ENCODE measurements around the gene RETREG1.

- TF ChIP-seq CTCF (conservative IDR thresholded peaks at IDR 0.05; ENCODE audit: low read length) (no peak), EZH2phosphoT487 (IDR thresholded peaks at IDR 0.05; ENCODE audit: borderline replicate concordance) (no peak)
These were observed 44.2 kb upstream of the RETREG1 start for GRCh38 chr5:16660982-16661381.
